GM21526 (cell line): ENCODE measurements around the gene TMEM181.
"Not testable (repeated sequence)": the region's sequence is repeated elsewhere in the genome, so short reads cannot be mapped to it uniquely, and the experiment has no call there.

ENCODE experiments used
- ATAC-seq: cut with Tn5 transposase; IDR thresholded peaks from one replicate; pipeline ENCODE4 v1.9.1; 2021; ENCODE audit warnings: moderate library complexity; ENCODE audit not compliant: unreplicated experiment, low FRiP score

TMEM181 gene

GRCh38 chr6:158677094-158677493, 117.2 kb downstream of the TMEM181 start:
- not testable (repeated sequence) for ATAC-seq

DNA sequence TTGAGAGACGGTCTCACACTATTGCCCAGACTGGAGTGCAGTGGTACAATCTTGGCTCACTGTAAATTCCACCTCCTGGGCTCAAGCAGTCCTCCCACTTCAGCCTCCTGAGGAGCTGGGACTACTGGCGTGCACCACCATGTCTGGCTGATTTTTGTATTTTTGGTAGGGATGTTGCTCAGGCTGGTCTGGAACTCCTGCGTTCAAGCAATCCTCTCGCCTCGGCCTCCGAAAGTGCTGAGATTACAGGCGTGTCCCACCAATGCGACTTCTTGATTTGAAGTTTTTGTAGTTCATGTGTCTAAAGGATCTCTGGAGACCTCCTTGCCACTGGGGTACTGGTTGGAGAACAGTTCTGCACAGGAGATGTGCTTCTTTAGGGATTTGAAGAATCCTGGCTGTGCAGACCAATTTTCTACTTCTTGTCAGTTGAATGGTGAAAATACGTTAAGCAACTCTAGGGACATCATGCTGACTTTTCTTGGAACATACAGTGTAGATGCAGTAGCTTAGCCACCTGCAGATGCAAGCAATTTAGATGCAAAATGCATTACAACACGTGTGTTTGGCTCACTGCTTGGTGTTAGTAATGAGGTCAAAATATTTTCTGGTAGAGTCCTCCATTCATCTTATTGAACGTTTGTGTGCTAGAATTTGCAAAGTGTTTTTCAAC, 118.2 kb downstream of the TMEM181 start:
- no peak for ATAC-seq

DNA sequence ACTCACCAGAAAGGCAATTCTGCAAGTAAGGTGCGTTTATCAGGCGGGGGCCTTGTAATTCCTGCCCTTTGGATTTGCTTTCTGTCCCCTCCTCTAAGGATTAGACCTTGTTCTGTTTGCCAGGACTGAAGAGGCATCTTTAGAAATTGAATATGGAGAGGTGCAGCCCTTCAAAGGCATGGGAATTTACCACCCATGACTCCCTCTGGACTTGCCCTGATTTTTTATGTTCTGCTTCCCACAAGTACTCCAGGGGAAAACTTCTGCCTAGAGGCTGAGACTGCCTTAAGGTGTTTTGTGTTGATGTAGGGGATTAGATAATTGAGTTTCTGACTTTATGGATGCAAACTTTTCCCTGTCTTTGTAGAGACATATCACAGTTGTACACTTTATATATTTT, 120.1 kb downstream of the TMEM181 start:
- no peak for ATAC-seq

- no peak for ATAC-seq
Measured at GRCh38 chr6:158680481-158680880, 120.6 kb downstream of the TMEM181 start.

- no peak for ATAC-seq
Measured at GRCh38 chr6:158684311-158684710, 124.4 kb downstream of the TMEM181 start.

GRCh38 chr6:158684745-158685324, 124.9 kb downstream of the TMEM181 start:
- no peak for ATAC-seq
